ENCODE measurements around the gene EGFL8. TPM values are rescaled to one million over a fixed set of nuclear protein-coding genes. Genes with fewer than 3 reads are reported as not detected.

EGFL8 gene
- total and polyA plus RNA-seq, 9 donors: 11.8 to 47.3 (median 36.7) TPM

GRCh38 chr6:32196682-32197616 is 32.6 kb downstream of the EGFL8 start:
- peaks cover 3% of the 10 kb centered on the region for H3K4me1 ChIP-seq (ENCODE audit: insufficient read depth)
- H3K4me3 ChIP-seq: peak overlapping the region; percentile 83
- DNase-seq: peak; percentile 55 to 75 (median 71)
- H3K9me3 ChIP-seq: no peaks in the 10 kb centered on the region
- TF ChIP-seq CTCF (IDR thresholded peaks at IDR 0.05): no peak
- no peak for TF ChIP-seq POLR2A (IDR thresholded peaks at IDR 0.05)
- TF ChIP-seq EP300 (IDR thresholded peaks at IDR 0.05): no peak
- intact Hi-C loops (cut with DNase I): loop anchor here in 1 of 4 donors (10.0 kb wide), 1 partner anchor 778 kb away; no protein-coding TSS in a partner anchor
- no peaks in the 10 kb centered on the region for H3K27me3 ChIP-seq
- H3K36me3 ChIP-seq: no peaks in the 10 kb centered on the region
- peak overlapping the region; percentile 98 for H3K27ac ChIP-seq
- WGBS, 3 donors: 27 to 36% (median 29%) methylated on average over 28 of the region's 28 CpGs

GRCh38 chr6:32198345-32198696 is 33.9 kb downstream of the EGFL8 start:
- peaks cover 3% of the 10 kb centered on the region for H3K4me1 ChIP-seq (ENCODE audit: insufficient read depth)
- no peaks in the 10 kb centered on the region for H3K9me3 ChIP-seq
- no peak for DNase-seq
- no peak for TF ChIP-seq CTCF (IDR thresholded peaks at IDR 0.05)
- TF ChIP-seq EP300 (IDR thresholded peaks at IDR 0.05): no peak
- TF ChIP-seq POLR2A (IDR thresholded peaks at IDR 0.05): no peak
- H3K36me3 ChIP-seq: no peaks in the 10 kb centered on the region
- H3K27me3 ChIP-seq: no peaks in the 10 kb centered on the region
- no peak overlapping the region for H3K27ac ChIP-seq
- intact Hi-C loops (cut with DNase I): loop anchor here in 1 of 4 donors (10.0 kb wide), 1 partner anchor 776 kb away; no protein-coding TSS in a partner anchor
- H3K4me3 ChIP-seq: no peak overlapping the region
- 64 to 74% (median 70%) methylated on average over 3 of the region's 3 CpGs for WGBS, 3 donors

- TF ChIP-seq EP300 (IDR thresholded peaks at IDR 0.05) (no peak), CTCF (IDR thresholded peaks at IDR 0.05) (no peak), POLR2A (IDR thresholded peaks at IDR 0.05) (no peak)
- H3K9me3 ChIP-seq: no peaks in the 10 kb centered on the region
- no peak overlapping the region for H3K27ac ChIP-seq
- peak in 1 of 5 donors; percentile 35 for DNase-seq
- no peaks in the 10 kb centered on the region for H3K36me3 ChIP-seq
- 83 to 84% (median 83%) methylated on average over 17 of the region's 17 CpGs for WGBS, 3 donors
- intact Hi-C loops (cut with DNase I): loop anchor here in 1 of 4 donors (10.0 kb wide), 1 partner anchor 776 kb away; no protein-coding TSS in a partner anchor
- no peak overlapping the region for H3K4me3 ChIP-seq
- H3K4me1 ChIP-seq (ENCODE audit: insufficient read depth): peaks cover 3% of the 10 kb centered on the region
- no peaks in the 10 kb centered on the region for H3K27me3 ChIP-seq
Observed at GRCh38 chr6:32198866-32199265, 34.5 kb downstream of the EGFL8 start.

GRCh38 chr6:32200711-32201475 is 36.5 kb downstream of the EGFL8 start:
- Histone ChIP-seq H3K9me3 (no peaks in the 10 kb centered on the region), H3K4me3 (no peak overlapping the region), H3K36me3 (no peaks in the 10 kb centered on the region), H3K4me1 (ENCODE audit: insufficient read depth) (peaks cover 3% of the 10 kb centered on the region), H3K27ac (no peak overlapping the region), H3K27me3 (no peaks in the 10 kb centered on the region)
- WGBS, 3 donors: 80 to 90% (median 88%) methylated on average over 13 of the region's 13 CpGs
- TF ChIP-seq CTCF (IDR thresholded peaks at IDR 0.05): no peak
- no peak for TF ChIP-seq EP300 (IDR thresholded peaks at IDR 0.05)
- no peak for TF ChIP-seq POLR2A (IDR thresholded peaks at IDR 0.05)
- intact Hi-C loops (cut with DNase I): no loop called here
- DNase-seq: peak in 1 of 5 donors; percentile 17

Measured in ovary (tissue), 9 donors.